LNCAP (cell line): ENCODE data around the gene PRR16.

Experiments
- TF ChIP-seq, protein P1 (sequence below): fragments of 450-650 bp; IDR thresholded peaks from 2 replicates; pipeline ENCODE4 v1.5.1; 2017; ENCODE audit warnings: mild to moderate bottlenecking

The PRR16 gene

DNA sequence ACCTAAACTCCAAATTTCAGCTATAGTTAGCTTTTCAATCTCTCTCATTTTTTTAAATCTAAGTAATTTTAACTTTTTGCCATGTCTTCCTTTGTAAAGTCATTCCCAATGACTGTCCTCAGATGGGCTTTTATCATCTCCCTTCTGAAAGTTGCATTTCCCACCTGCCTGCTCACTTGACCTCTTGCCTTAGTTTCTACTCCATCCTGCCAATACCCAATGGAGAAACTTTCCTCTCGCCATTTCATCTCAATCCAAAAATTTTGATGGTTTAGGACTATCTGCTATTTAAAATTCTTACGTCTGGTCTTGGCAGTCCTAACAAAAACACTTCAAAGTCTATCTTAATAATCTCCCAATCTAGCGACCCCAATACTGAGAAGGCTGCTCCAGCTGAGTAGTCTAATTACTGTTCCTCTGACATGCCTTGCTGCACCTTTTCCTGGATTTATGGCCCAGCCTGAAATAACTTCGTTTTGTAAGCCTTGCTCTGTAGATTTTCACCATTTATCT, 231.3 kb downstream of the PRR16 start:
- TF ChIP-seq, protein P1, sequence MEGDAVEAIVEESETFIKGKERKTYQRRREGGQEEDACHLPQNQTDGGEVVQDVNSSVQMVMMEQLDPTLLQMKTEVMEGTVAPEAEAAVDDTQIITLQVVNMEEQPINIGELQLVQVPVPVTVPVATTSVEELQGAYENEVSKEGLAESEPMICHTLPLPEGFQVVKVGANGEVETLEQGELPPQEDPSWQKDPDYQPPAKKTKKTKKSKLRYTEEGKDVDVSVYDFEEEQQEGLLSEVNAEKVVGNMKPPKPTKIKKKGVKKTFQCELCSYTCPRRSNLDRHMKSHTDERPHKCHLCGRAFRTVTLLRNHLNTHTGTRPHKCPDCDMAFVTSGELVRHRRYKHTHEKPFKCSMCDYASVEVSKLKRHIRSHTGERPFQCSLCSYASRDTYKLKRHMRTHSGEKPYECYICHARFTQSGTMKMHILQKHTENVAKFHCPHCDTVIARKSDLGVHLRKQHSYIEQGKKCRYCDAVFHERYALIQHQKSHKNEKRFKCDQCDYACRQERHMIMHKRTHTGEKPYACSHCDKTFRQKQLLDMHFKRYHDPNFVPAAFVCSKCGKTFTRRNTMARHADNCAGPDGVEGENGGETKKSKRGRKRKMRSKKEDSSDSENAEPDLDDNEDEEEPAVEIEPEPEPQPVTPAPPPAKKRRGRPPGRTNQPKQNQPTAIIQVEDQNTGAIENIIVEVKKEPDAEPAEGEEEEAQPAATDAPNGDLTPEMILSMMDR, result no peak

DNA sequence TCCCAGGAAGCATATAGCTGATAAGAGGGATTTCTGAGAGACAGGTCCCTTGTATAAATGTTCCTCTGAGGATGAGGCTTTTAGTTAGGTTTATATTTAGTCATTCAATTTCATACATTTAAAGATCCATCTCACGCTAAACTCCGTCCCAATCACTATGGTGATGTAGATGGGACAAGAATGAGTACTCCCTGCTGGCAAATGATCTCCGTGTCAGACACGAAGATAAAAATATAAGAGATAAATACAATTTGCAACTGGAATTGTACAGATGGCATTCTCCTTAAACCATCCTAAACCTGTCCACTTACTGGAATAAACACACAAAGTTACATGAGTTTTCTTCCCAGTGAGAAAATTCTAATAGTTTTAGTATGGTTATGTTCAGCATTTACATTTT, 233.0 kb downstream of the PRR16 start:
- TF ChIP-seq, protein P1, result no peak

DNA sequence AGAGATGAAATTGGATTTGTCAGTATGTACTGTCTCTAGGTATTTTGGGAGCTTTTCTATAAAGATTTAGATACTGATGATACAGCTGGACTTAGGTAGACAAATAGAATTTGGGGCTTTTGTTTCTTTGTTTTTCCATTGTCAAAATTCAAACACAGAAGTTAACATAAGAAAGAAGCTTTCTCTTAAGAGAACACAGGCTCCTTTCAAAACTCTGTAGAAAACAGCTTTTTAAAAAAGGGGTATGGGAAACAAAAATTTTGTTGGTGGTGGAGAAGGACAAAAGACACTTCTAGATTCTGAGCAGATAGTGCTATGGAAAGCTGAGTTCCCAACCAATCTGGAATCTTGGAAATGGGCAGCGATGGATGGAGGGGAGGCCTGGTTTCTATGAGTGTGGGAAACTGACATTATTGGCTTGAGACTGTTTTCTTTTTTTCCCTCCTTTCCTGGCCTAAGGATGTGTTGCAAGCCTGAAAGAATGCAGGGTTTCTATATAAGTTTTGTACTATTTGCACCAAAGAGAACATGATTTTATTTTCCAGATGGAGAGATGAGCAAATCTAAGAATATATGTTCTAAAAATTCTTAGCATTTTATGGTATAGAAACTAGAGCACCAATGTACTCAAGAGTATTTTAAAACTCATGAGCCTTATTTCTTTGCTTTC, 240.0 kb downstream of the PRR16 start:
- TF ChIP-seq, protein P1, result no peak

DNA sequence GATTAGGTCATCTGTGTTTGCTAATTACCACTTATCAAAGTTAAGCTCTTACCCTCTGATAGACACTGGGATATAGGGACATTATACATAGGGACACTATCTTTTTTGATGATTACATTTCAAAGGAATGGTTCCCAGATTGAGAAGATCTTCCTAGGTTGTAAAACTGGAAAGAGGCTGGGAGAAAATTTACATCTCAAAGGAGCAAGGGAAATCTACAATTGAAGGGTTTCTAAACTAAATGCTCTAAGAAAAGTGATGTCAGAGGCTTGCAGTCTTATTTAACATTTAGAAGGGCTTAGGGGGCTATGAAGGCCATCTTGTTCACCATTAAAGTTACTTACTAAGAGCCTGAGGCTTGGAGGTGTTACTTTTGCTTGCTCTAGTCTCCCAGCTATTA, 242.8 kb downstream of the PRR16 start:
- TF ChIP-seq, protein P1, result no peak

DNA sequence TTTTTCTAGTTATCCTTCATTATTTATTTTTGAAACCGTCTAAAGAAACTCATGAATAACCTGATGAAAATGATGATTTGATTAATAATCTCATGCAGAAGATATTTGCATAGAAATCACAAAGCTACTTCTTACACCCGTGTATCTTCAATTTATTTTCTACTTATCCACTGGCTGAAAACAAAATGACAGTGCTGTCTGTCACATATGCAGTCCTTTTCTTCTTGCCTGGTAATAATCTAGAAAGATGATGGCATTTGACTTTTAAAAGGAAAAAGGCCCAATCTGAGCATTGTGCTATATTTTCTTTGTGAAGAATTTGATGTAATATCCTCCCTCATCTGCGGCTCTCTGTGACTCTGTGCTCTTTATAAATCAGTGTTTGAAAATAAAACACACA, 253.3 kb downstream of the PRR16 start:
- TF ChIP-seq, protein P1, result no peak

DNA sequence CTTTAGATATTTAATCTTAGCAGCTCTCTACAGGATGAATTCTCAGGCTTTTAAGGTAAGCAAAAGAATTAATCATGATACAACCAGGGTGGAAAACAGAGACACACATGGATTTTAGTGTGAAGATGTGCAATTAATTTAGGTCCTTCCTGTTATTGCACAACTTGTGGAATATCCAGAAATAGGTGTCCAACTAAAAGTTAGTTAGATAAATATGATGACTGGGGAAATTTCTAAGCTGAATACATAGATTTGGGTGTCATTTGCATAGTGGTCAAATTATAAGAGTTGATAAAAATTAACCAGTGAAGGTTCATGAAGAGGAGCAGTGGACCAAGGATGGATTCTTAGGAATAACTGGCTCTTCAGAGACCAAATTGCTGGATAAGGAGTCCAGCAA, 266.1 kb downstream of the PRR16 start:
- TF ChIP-seq, protein P1, result no peak

DNA sequence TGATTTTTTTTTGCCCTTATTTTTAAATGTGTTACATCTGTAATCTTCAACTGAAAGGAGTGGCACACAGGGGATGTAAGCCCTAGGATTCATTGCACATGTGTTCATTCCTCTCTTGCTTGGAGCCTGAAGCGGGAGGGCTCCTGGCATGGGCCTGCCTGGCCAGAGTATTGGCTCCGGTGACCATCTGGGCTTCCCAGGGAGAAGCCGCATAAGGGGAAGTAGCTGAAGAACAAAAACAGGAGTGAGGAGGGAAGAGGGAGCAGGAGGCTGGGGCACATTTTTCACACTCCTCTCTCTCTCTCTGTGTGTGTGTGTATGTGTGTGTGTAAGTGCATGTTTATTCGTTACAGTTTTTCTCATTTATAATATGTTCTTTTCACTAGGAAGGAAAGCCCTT, 269.9 kb downstream of the PRR16 start:
- TF ChIP-seq, protein P1, result no peak

DNA sequence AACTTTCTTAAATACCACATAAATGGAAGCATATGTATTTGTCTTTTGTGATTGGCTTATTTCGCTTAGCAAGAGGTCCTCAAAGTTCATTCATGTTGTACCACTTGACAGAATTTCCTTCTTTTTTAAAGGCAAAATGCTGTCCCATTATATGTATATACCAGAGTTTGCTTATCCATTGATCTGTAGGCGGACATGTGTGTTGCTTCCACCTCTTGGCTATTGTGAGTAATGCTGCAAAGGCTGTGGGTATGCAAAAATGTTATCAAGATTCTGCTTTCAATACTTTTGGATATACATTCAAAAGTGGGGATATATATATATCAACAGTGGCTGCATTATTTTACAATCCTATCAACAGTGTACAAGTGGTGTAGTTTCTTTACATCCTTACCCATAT, 271.0 kb downstream of the PRR16 start:
- TF ChIP-seq, protein P1, result 0 out of 2 replicates have a peak, but pooled peaks have one; percentile 14
